CD14-positive monocyte (primary cell): ENCODE results near the gene IFTAP. TPM values are rescaled to one million over a fixed set of nuclear protein-coding genes. Genes with fewer than 3 reads are reported as not detected.

ENCODE experiments used
- DNase-seq, 3 donors: peaks; one replicate each; pipeline ENCODE4 v3.0.0-alpha.2; 2011 to 2022
- H2AFZ ChIP-seq: 2 replicates; pipeline ENCODE4 v1.6.0; 2012; ENCODE audit warnings: mild to moderate bottlenecking, low read depth, low read length, inconsistent platforms; ENCODE audit not compliant: insufficient read depth, poor library complexity, severe bottlenecking
- H3K27ac ChIP-seq, 2 donors: 1 replicate in 1 of 2; 2 replicates in 1 of 2; pipeline ENCODE4 v1.5.1; 2012 to 2013; ENCODE audit warnings: low read length in 2 of 2, control low read depth in 1 of 2, inconsistent platforms in 1 of 2, low read depth in 1 of 2, mild to moderate bottlenecking in 1 of 2
- H3K27me3 ChIP-seq, 2 donors: one replicate each; pipeline versions ENCODE4 v1.6.0 to v1.6.1; 2011 to 2013; ENCODE audit warnings: low read length in 2 of 2; ENCODE audit not compliant: control insufficient read depth in 2 of 2, insufficient read depth in 2 of 2
- H3K36me3 ChIP-seq, 2 donors: replicated peaks in 1 of 2; 1 replicate in 1 of 2; 2 replicates in 1 of 2; pipeline versions ENCODE4 v1.5.1 to v1.6.1; 2012 to 2013; ENCODE audit warnings: low read length in 2 of 2, control low read depth in 1 of 2, inconsistent platforms in 1 of 2, mild to moderate bottlenecking in 1 of 2; ENCODE audit not compliant: insufficient read depth in 2 of 2, control insufficient read depth in 1 of 2
- H3K4me1 ChIP-seq, 2 donors: 1 replicate in 1 of 2; 2 replicates in 1 of 2; pipeline versions ENCODE4 v1.5.1 to v1.6.1; 2012 to 2013; ENCODE audit warnings: low read length in 2 of 2, control low read depth in 1 of 2, inconsistent platforms in 1 of 2, mild to moderate bottlenecking in 1 of 2, moderate library complexity in 1 of 2; ENCODE audit not compliant: insufficient read depth in 2 of 2, control insufficient read depth in 1 of 2
- H3K4me2 ChIP-seq: replicated peaks from 2 replicates; pipeline ENCODE3; 2012; ENCODE audit warnings: low read length, moderate library complexity, mild to moderate bottlenecking; ENCODE audit not compliant: poor library complexity, severe bottlenecking; ENCODE audit errors: extremely low read depth
- H3K4me3 ChIP-seq, 3 experiments: fragments of 200-600 bp in 1 of 3; sonication (generic) in 1 of 3; replicated peaks in 1 of 3; 1 replicate in 2 of 3; 2 replicates in 1 of 3; pipeline ENCODE4 v1.5.1; 2011 to 2013; ENCODE audit warnings: low read length in 3 of 3, mild to moderate bottlenecking in 3 of 3, control low read depth in 2 of 3, low read depth in 2 of 3, inconsistent platforms in 1 of 3, moderate library complexity in 1 of 3
- H3K79me2 ChIP-seq: 2 replicates; pipeline ENCODE4 v1.6.0; 2012; ENCODE audit warnings: mild to moderate bottlenecking, control low read depth, inconsistent platforms, low read length, moderate library complexity; ENCODE audit not compliant: insufficient read depth
- H3K9ac ChIP-seq: 2 replicates; pipeline ENCODE4 v1.6.0; 2017; ENCODE audit warnings: low read length, mild to moderate bottlenecking; ENCODE audit not compliant: insufficient read depth, poor library complexity, severe bottlenecking
- H3K9me3 ChIP-seq, 2 donors: replicated peaks in 1 of 2; 1 replicate in 1 of 2; 2 replicates in 1 of 2; pipeline versions ENCODE4 v1.5.1 to v1.6.1; 2012 to 2013; ENCODE audit warnings: low read length in 2 of 2, control low read depth in 1 of 2; ENCODE audit not compliant: control insufficient read depth in 1 of 2, insufficient read depth in 1 of 2
- H4K20me1 ChIP-seq: 2 replicates; pipeline ENCODE4 v1.6.0; 2012; ENCODE audit warnings: mild to moderate bottlenecking, low read length, control low read depth, moderate library complexity; ENCODE audit not compliant: insufficient read depth
- H3K27ac Mint-ChIP-seq, 7 donors: one replicate each; pipeline ENCODE4 v1.8.0; 2020; ENCODE audit warnings: mild to moderate bottlenecking in 7 of 7, mixed read lengths in 7 of 7, moderate library complexity in 6 of 7, inconsistent platforms in 2 of 7
- H3K27me3 Mint-ChIP-seq, 3 donors: one replicate each; pipeline ENCODE4 v1.8.0; 2021 to 2022; ENCODE audit warnings: low read depth in 3 of 3, mild to moderate bottlenecking in 3 of 3, mixed read lengths in 3 of 3, moderate library complexity in 3 of 3, inconsistent platforms in 1 of 3
- H3K36me3 Mint-ChIP-seq, 2 donors: one replicate each; pipeline ENCODE4 v1.8.0; 2020; ENCODE audit warnings: mixed read lengths in 2 of 2, inconsistent platforms in 1 of 2, mild to moderate bottlenecking in 1 of 2
- H3K4me1 Mint-ChIP-seq: one replicate; pipeline ENCODE4 v1.8.0; 2020; ENCODE audit warnings: mild to moderate bottlenecking, mixed read lengths
- H3K4me3 Mint-ChIP-seq, 2 donors: one replicate each; pipeline ENCODE4 v1.8.0; 2020; ENCODE audit warnings: mild to moderate bottlenecking in 2 of 2, mixed read lengths in 2 of 2, moderate library complexity in 1 of 2
- H3K9me3 Mint-ChIP-seq, 7 donors: one replicate each; pipeline ENCODE4 v1.8.0; 2020 to 2022; ENCODE audit warnings: mixed read lengths in 7 of 7, mild to moderate bottlenecking in 6 of 7, moderate library complexity in 6 of 7, inconsistent platforms in 2 of 7
- WGBS: methylation state at CpG from one replicate; pipeline ENCODE4 v1.1.5; 2013; ENCODE audit warnings: missing lambda C conversion rate; ENCODE audit not compliant: insufficient coverage; 5-methylcytosine and 5-hydroxymethylcytosine counted together
- intact Hi-C, 2 donors: fragments of 100-400 bp; cut with micrococcal nuclease; formaldehyde crosslinking; loops; one replicate each; pipeline versions ENCODE4 v1.15.0 to v1.15.1; 2023
- polyA plus RNA-seq, 3 donors: library from polyadenylated mRNA; depleted of rRNA in 1 of 3; unstranded in 2 of 3; stranded (reverse) in 1 of 3; fragments of 300-500 nt in 2 of 3; fragments of >200 nt in 1 of 3; fragmentation: Illumina TruSeq in 2 of 3; gene quantifications; 1 replicate in 2 of 3; 2 replicates in 1 of 3; pipeline ENCODE4 v1.2.3, GENCODE V29; 2012 to 2021
- TF ChIP-seq, protein P1 (sequence below): fragments of 200-600 bp; IDR thresholded peaks from one replicate; pipeline ENCODE4 v1.8.0; 2022; ENCODE audit warnings: antibody characterized with exemption, mild to moderate bottlenecking

IFTAP gene
- polyA plus RNA-seq, 3 donors = 5.0 to 18.7 (median 13.9) TPM

DNA sequence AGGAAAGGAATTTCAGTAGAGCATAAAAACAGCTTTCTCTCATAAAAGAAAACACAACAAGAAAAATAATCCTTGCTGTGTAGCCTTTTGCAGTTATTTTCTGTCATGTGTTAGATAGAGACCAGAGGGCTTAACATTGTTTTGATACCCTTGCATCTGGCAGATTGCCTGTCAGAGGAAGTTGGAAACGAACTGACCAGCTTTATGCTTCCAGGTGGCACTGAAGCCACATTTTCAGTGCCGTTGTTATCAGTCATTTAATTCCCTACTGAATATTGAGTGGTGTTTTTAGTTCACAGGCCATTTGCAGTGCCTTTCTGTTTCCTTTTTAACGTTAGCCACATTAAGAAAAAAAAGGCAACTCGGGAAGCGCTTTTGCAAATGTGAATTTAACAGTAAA, 25.2 kb downstream of the IFTAP start:
- peak overlapping the region; percentile 24 for H3K4me2 ChIP-seq
- no peaks in the 10 kb centered on the region for H3K27me3 Mint-ChIP-seq

DNA sequence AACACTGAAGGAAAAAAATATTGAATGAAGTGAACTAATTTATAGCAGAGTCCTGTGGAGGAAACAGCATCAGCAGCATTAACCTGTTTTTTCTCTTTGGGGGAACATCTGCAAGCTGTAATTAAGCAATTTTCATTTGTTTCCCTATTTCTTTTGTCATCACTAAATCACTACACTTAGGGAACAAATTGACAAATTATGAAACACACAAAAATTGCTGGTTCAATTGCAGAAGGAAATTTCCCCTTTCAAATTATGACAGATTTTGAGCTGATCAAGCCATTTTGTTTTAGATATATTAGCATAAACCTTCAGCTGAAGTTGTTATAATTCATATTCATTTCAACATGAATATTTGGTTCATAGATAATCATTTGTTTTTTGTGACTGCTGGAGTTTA, 25.9 kb downstream of the IFTAP start:
- Histone ChIP-seq H3K79me2 (no peaks in the 10 kb centered on the region), H3K27me3 (no peaks in the 10 kb centered on the region), H3K4me2 (no peak overlapping the region), H3K4me3 (no peak overlapping the region), H3K36me3 (no peaks in the 10 kb centered on the region), H4K20me1 (no peaks in the 10 kb centered on the region), H3K27ac (no peak overlapping the region), H3K9me3 (no peaks in the 10 kb centered on the region), H3K9ac (no peak overlapping the region), H3K4me1 (peaks cover 6 to 10% of the 10 kb centered on the region in 2 donors), H2AFZ (no peak overlapping the region)
- Mint-ChIP-seq H3K27ac (no peak overlapping the region), H3K36me3 (no peaks in the 10 kb centered on the region), H3K4me1 (peaks cover 18% of the 10 kb centered on the region), H3K9me3 (no peaks in the 10 kb centered on the region), H3K27me3 (no peaks in the 10 kb centered on the region), H3K4me3 (no peak overlapping the region)
- DNase-seq = no peak
- TF ChIP-seq, protein P1, sequence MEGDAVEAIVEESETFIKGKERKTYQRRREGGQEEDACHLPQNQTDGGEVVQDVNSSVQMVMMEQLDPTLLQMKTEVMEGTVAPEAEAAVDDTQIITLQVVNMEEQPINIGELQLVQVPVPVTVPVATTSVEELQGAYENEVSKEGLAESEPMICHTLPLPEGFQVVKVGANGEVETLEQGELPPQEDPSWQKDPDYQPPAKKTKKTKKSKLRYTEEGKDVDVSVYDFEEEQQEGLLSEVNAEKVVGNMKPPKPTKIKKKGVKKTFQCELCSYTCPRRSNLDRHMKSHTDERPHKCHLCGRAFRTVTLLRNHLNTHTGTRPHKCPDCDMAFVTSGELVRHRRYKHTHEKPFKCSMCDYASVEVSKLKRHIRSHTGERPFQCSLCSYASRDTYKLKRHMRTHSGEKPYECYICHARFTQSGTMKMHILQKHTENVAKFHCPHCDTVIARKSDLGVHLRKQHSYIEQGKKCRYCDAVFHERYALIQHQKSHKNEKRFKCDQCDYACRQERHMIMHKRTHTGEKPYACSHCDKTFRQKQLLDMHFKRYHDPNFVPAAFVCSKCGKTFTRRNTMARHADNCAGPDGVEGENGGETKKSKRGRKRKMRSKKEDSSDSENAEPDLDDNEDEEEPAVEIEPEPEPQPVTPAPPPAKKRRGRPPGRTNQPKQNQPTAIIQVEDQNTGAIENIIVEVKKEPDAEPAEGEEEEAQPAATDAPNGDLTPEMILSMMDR = no peak
- intact Hi-C loops = no loop called here

More for the DNA sequence above, 25.2 kb downstream of the IFTAP start:
- no peak overlapping the region for H2AFZ ChIP-seq
- 0% methylated on average over 1 of the region's 5 CpGs for WGBS
- TF ChIP-seq, protein P1 = no peak
- peak overlapping the region in 1 of 2 donors; percentile 28 for H3K4me3 Mint-ChIP-seq
- DNase-seq = no peak
- no peaks in the 10 kb centered on the region for H4K20me1 ChIP-seq
- H3K79me2 ChIP-seq = no peaks in the 10 kb centered on the region
- H3K27ac ChIP-seq = no peak overlapping the region
- H3K27me3 ChIP-seq = no peaks in the 10 kb centered on the region
- H3K27ac Mint-ChIP-seq = no peak overlapping the region
- H3K36me3 Mint-ChIP-seq = no peaks in the 10 kb centered on the region
- peaks cover 0 to 2% (median 0%) of the 10 kb centered on the region in 7 donors for H3K9me3 Mint-ChIP-seq
- H3K9me3 ChIP-seq = no peaks in the 10 kb centered on the region
- H3K4me1 ChIP-seq = peaks cover 6 to 10% of the 10 kb centered on the region in 2 donors
- H3K4me1 Mint-ChIP-seq = peaks cover 18% of the 10 kb centered on the region
- intact Hi-C loops = no loop called here
- H3K9ac ChIP-seq = no peak overlapping the region
- no peak overlapping the region for H3K4me3 ChIP-seq
- H3K36me3 ChIP-seq = no peaks in the 10 kb centered on the region
